ENCODE results near the gene HK3.

Gene HK3

DNA sequence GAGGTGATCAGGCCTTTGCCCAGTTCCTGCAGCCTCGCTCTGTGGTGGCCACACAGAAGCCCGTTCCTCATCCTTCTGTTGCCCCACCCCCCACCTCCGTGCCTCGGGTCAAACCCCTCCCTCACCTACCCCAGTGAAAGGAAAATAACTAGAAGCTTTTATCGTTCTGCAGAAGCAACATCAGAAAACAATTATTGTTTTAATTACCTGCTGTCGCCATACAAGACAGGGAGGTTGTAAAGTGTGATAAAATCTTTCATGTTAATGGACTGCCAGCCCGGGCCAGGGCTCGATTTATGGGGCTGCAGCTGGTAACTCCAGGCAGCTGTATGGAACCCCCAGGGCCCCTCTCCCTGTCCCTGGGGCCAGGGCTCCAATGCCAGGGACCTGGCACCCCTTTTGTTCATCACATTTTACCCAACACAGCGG is 68.1 kb downstream of the HK3 start:
- no peaks in the 10 kb centered on the region for H3K9me3 Mint-ChIP-seq
- H3K4me1 Mint-ChIP-seq (ENCODE audit: low read depth) = no peaks in the 10 kb centered on the region
- no peak overlapping the region for H3K27ac Mint-ChIP-seq
- DNase-seq (ENCODE audit: low spot score) = no peak
- H3K4me3 Mint-ChIP-seq = no peak overlapping the region
- H3K36me3 Mint-ChIP-seq (ENCODE audit: low read depth) = no peaks in the 10 kb centered on the region
- H3K27me3 Mint-ChIP-seq (ENCODE audit: low read depth) = no peaks in the 10 kb centered on the region
